ENCODE results near the gene IFI44L.

The IFI44L gene

DNA sequence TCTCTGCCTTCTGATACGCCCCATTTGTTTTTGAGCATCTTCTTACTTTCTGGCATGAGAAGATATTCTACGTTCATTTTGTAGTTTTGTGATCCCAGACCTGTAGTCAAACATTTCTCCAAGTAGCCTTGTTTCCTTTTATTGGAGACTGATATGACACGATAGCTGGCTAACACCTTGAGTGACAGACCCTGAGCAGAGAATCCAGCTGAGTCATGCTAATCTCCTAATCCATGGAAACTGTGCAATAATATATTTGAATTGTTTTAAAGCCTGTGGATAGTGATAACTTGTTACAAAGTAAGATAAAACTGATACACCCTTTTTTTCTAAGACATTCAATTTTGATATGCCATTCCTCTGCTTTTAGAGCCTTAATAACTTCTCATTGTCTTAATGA lies 1.2 kb upstream of the IFI44L start:
- TF ChIP-seq CTCF (IDR thresholded peaks at IDR 0.05; ENCODE audit: extremely low read depth, missing control alignments) = no peak
- no peak for DNase-seq (ENCODE audit: low spot score)

- DNase-seq (ENCODE audit: low spot score) = no peak
- TF ChIP-seq CTCF (IDR thresholded peaks at IDR 0.05; ENCODE audit: extremely low read depth, missing control alignments) = no peak
Observed at GRCh38 chr1:78619446-78619802, 824 bp upstream of the IFI44L start.

DNA sequence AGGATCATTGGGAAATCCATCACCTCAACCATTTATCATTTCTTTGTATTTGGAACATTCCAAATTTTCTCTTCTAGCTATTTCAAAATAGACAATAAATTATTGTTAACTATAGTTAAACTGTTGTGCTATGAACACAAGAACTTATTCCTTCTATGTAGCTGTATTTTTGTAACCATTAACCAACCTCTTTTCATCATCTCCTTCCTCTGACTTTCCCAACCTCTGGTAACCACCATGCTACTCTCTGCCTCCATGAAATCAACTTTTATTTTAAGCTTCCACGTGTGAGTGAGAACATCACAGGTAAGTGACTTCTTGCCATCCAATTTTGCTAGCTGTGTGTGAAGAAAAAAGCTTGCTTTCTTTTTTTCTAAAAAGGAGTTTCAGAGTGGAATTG lies 418 bp downstream of the IFI44L start:
- DNase-seq (ENCODE audit: low spot score) = no peak
- TF ChIP-seq CTCF (IDR thresholded peaks at IDR 0.05; ENCODE audit: extremely low read depth, missing control alignments) = no peak

- no peak for DNase-seq (ENCODE audit: low spot score)
- no peak for TF ChIP-seq CTCF (IDR thresholded peaks at IDR 0.05; ENCODE audit: extremely low read depth, missing control alignments)
Observed at GRCh38 chr1:78622548-78622947, 2.3 kb downstream of the IFI44L start.

DNA sequence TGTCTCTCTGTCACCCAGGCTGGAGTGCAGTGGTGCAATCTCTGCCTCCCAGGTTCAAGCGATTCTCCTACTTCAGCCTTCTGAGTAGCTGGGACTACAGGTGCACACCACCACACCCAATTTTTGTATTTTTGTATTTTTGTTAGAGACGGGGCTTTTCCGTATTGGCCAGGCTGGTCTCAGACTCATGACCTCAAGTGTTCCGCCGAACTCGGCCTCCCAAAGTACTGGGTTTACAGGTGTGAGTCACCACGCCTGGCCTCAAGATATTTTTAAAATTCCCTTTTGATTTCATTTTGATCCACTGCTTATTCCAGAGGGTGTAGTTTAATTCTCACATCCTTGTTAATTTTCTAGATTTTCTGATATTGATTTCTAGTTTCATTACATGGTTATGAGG lies 3.8 kb downstream of the IFI44L start:
- no peak for DNase-seq (ENCODE audit: low spot score)

GRCh38 chr1:78627321-78627720 lies 7.1 kb downstream of the IFI44L start:
- DNase-seq (ENCODE audit: low spot score) = no peak
- TF ChIP-seq CTCF (IDR thresholded peaks at IDR 0.05; ENCODE audit: extremely low read depth, missing control alignments) = no peak

More for the DNA sequence above, 3.8 kb downstream of the IFI44L start:
- TF ChIP-seq CTCF (IDR thresholded peaks at IDR 0.05; ENCODE audit: extremely low read depth, missing control alignments) = no peak

- no peak for DNase-seq (ENCODE audit: low spot score)
- TF ChIP-seq CTCF (IDR thresholded peaks at IDR 0.05; ENCODE audit: extremely low read depth, missing control alignments) = no peak
Observed at GRCh38 chr1:78630600-78630999, 10.4 kb downstream of the IFI44L start.

All from GM20000 (cell line).